GM18519 (cell line): Measurements from ENCODE around the gene FAM13B.

Experiments
- ATAC-seq: cut with Tn5 transposase; IDR thresholded peaks from one replicate; pipeline ENCODE4 v1.9.1; 2021; ENCODE audit warnings: mild to moderate bottlenecking, moderate library complexity; ENCODE audit not compliant: unreplicated experiment, low FRiP score

The FAM13B gene

DNA sequence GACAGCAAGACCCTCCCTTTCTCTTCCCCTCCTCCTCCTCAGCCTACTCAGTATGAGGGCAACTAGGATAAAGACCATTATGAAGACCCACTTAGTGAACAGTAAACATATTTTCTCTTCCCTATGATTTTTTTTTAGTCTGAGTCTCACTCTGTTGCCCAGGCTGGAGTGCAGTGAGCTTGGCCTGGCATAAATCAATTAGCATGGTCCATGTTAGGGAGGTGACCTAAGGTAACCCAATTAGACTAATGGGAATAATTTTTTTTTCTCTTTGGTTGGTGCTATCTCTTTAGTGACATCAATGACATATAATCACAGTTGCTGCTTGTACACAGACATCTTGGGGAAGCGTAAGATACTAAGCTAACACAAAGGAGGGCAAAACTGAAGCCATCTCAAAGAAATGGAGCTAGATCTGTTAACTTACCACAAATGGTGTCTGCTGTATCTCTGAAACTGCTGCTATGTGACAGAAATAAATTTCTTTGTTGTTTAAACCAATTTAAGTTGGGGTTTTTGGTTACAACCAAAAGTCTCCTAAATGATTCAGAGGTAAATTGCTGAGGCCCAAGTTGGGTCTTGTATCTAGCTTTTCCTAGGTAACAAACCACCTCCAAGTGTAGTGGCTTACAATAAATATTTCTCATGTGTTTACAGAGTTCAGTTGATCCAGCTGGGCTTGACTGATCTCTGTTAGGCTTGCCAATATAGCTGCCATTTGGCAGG, 130.3 kb downstream of the FAM13B start:
- ATAC-seq, result no peak

GRCh38 chr5:137901011-137901817, 131.7 kb downstream of the FAM13B start:
- no peak for ATAC-seq

DNA sequence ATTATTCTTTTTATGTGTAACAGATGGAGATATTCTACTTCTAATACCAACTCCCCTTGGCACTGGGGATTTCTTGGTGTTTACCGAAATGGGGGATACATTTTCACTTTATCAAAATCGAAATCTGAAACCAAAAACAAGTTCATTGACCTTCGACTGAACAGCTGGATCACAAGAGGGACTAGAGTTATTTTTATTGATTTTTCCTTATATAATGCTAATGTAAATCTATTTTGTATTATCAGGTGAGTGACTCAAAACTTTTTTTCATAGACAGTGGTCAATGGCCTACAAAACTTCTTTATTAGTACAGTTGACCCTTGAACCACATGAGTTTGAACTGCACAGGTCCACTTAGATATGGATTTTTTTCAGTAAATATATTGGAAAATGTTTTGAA, 133.4 kb downstream of the FAM13B start:
- ATAC-seq, result no peak

GRCh38 chr5:137896560-137896959, 136.3 kb downstream of the FAM13B start:
- ATAC-seq, result no peak

GRCh38 chr5:137894586-137894985, 138.3 kb downstream of the FAM13B start:
- no peak for ATAC-seq

GRCh38 chr5:137891849-137892248, 141.0 kb downstream of the FAM13B start:
- no peak for ATAC-seq

DNA sequence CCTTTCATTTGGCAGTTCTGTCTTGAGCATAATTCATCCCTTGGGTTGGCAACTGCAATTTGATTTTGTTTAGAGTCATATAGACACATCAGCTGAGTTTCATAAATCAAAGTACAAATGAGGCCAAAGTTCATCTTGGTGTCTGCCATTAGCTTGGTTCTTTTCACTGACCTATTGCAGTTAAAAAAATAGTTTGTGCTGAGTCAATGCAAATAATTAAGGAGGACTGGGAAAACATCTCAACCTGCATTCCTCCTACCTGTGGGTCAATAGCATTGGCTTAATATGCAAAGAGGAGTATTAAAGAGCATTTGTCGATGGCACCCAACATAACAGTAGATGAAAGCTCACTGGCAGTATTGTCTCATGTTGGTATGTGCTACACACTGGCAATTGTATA, 142.0 kb downstream of the FAM13B start:
- no peak for ATAC-seq

DNA sequence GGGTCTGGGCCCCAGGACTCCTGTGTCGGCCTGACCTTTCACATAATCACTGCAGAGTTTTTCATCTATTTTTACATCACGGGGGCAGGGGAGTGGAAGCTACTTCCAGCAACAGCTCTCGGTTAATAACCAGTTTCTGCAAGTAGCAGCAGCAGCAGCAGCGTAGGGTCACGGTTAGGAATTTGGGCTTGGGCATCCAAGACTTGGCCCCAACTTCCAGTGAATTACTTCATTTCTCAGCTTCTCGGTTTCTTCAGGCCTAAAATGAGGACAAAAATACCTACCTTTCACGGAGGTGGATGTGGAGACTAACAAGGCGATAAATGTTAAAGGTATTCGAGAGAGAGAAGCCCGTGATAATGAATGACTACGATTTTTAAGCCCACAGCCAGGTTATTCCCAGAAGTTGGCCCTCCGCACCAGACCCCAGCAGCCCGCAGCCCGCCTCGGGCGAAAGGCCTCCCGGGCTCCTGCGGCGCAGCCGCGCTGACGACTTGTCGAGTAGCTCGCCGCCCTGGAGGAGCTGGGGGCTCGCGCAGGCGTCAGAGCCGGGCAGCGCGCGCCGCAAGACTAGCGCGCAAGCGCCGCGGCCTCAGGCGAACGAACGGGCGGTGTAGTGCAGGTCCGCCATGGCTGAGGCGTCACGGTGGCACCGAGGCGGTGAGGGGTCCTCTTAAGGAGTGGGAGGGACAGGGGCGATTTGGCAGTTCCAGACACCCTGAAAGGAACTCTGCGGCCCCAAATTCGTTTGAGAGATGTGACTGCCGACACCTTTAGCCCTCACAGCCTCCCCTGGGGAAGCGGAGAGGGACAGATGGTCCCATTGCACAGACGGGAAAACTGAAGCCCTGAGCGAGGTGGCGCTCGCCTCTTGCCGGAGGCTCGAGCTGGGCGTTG, 143.8 kb downstream of the FAM13B start, which contains the start of gene PKD2L2:
Gene PKD2L2 (plus strand): TSS at position 595 of the 897 bp plus-strand sequence. CDS start 35 bp downstream, at position 630.
- peak; percentile 94 for ATAC-seq

- no peak for ATAC-seq
These were observed 144.4 kb downstream of the FAM13B start for GRCh38 chr5:137888466-137888862.
